ENCODE results near the gene MRPS26.

- TF ChIP-seq POLR2A (IDR thresholded peaks at IDR 0.05) (no peak), CTCF (IDR thresholded peaks at IDR 0.05 in 4 of 5, conservative IDR thresholded peaks at IDR 0.05 in 1 of 5) (no peak)
These were observed 46.9 kb downstream of the MRPS26 start for GRCh38 chr20:3092611-3093379.
